AG04450 (cell line): ENCODE data around the gene PTPN4. TPM values are rescaled to one million over a fixed set of nuclear protein-coding genes. Genes with fewer than 3 reads are reported as not detected.
A peak's percentile ranks its signal among the peaks of the same experiment; 100 is the strongest.

Experiments used
- CTCF ChIA-PET: fragments of 300-600, 350-600 bp; formaldehyde crosslinking; extraction: SDS; loops from one replicate; lab custom pipeline; 2022; ENCODE audit warnings: antibody characterized with exemption, inconsistent platforms; lab: Charles Lee
- POLR2A ChIA-PET: fragments of 350-600 bp; formaldehyde crosslinking; extraction: SDS; loops from one replicate; lab custom pipeline; 2021; ENCODE audit warnings: antibody characterized with exemption, inconsistent platforms; lab: Yijun Ruan, JAX
- DNase-seq: peaks from one replicate; pipeline ENCODE4 v3.0.0-alpha.2; 2011; ENCODE audit warnings: low read depth, low spot score
- H3K27ac ChIP-seq: one replicate; pipeline ENCODE4 v1.5.1; 2012; ENCODE audit warnings: low read depth, low read length, control low read depth
- H3K27me3 ChIP-seq: one replicate; pipeline ENCODE4 v1.6.0; 2012; ENCODE audit warnings: low read length; ENCODE audit not compliant: control insufficient read depth, insufficient read depth
- H3K4me3 ChIP-seq: 2 replicates; pipeline ENCODE4 v1.5.1; 2011; ENCODE audit warnings: mild to moderate bottlenecking, low read depth, low read length, control low read depth
- H3K9me3 ChIP-seq: 2 replicates; pipeline ENCODE4 v1.5.1; 2012; ENCODE audit warnings: low read length; ENCODE audit not compliant: control insufficient read depth, insufficient read depth
- polyA plus RNA-seq: library from polyadenylated mRNA; depleted of rRNA; stranded (reverse); fragments of >200 nt; gene quantifications from 2 replicates; pipeline ENCODE4 v1.2.3, GENCODE V29; 2011
- TF ChIP-seq, protein P1 (sequence below): IDR thresholded peaks from 2 replicates; pipeline ENCODE4 v1.5.1; 2011; ENCODE audit warnings: low read depth, low read length, control low read depth, inconsistent platforms

PTPN4 gene
- polyA plus RNA-seq, 1 experiment, result 19.6 TPM

DNA sequence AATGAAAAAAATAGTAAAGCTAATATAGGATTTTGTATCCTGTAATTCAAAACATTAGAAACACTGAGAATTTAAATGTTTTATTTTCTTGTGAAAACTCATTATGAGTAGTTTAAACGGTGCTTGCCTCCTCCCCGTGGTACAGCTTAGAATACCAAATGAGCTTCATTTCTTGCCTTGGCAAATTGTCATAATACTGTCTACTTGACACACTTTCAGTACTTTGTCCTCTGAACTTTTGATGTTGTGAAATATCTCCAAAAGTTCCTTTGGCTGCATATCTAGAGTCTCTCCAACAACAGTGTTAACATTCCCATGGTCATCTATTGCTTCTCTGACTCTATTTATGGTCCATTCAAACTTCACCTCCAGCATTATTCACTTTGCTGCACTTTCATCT lies 191.2 kb downstream of the PTPN4 start:
- no peak for DNase-seq
- H3K4me3 ChIP-seq, result no peak overlapping the region

DNA sequence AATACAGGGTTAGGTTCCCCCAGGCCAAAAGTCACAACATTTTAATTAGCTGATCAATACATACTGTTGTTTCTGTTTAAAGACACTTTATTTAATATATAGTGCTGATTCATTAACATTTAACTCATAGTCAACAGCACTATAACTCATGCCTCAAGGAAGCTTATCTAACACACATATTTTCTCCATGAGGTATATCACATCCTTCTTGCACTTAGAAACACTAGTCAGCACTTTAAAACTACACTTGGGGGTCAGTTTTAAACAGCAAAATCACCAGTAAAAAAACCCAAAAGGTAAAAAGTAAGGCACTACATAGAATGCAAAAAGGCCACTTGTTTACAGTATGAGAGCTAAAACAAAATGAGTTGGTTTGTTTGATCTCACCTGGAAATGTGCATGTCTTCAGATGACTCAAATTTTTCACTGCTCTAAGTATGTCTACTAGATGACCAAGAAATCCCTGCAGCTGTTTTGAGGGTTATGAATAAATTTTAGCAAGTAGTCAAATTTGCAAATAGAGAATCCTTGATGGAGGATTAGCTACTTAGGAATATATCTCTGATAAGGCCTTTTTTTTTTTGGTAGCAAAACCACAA lies 199.0 kb downstream of the PTPN4 start:
- DNase-seq, result peak; percentile 1
- H3K27me3 ChIP-seq, result no peaks in the 10 kb centered on the region
- H3K4me3 ChIP-seq, result no peak overlapping the region
- no peak overlapping the region for H3K27ac ChIP-seq
- no peaks in the 10 kb centered on the region for H3K9me3 ChIP-seq
- POLR2A ChIA-PET, result no interaction called here
- CTCF ChIA-PET, result interaction anchor here (1.0 to 1.8 kb wide), 3 partner anchors 26 to 354 kb away, joined by 3 to 6 read pairs (median 5); no protein-coding TSS in a partner anchor
- TF ChIP-seq, protein P1, sequence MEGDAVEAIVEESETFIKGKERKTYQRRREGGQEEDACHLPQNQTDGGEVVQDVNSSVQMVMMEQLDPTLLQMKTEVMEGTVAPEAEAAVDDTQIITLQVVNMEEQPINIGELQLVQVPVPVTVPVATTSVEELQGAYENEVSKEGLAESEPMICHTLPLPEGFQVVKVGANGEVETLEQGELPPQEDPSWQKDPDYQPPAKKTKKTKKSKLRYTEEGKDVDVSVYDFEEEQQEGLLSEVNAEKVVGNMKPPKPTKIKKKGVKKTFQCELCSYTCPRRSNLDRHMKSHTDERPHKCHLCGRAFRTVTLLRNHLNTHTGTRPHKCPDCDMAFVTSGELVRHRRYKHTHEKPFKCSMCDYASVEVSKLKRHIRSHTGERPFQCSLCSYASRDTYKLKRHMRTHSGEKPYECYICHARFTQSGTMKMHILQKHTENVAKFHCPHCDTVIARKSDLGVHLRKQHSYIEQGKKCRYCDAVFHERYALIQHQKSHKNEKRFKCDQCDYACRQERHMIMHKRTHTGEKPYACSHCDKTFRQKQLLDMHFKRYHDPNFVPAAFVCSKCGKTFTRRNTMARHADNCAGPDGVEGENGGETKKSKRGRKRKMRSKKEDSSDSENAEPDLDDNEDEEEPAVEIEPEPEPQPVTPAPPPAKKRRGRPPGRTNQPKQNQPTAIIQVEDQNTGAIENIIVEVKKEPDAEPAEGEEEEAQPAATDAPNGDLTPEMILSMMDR, result no peak

More for the DNA sequence above, 191.2 kb downstream of the PTPN4 start:
- CTCF ChIA-PET, result interaction anchor here (1.1 kb wide), 1 partner anchor 248 kb away, joined by 4 read pairs; no protein-coding TSS in a partner anchor
- POLR2A ChIA-PET, result no interaction called here
- no peaks in the 10 kb centered on the region for H3K9me3 ChIP-seq
- TF ChIP-seq, protein P1, result no peak
- H3K27ac ChIP-seq, result no peak overlapping the region
- H3K27me3 ChIP-seq, result no peaks in the 10 kb centered on the region

DNA sequence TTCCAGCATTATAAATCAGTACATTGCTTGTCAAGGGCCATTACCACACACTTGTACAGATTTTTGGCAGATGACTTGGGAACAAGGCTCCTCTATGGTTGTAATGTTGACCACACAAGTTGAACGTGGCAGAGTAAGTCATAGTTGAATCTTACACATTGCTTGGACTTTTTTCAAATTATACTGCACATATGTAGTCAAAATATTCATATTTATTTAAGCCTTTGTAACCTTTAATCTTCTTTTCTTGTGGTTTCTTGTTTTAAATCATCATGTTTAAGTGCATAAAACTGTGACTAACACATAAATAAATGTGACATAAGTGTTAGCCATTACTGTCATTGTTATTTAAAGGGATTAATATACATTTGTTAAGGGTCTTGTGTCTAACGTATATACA lies 201.1 kb downstream of the PTPN4 start:
- H3K4me3 ChIP-seq, result no peak overlapping the region
- ChIA-PET POLR2A (no interaction called here), CTCF (interaction anchor here (1.2 kb wide), 1 partner anchor 215 kb away, joined by 4 read pairs; no protein-coding TSS in a partner anchor)
- no peak overlapping the region for H3K27ac ChIP-seq
- TF ChIP-seq, protein P1, result no peak
- H3K9me3 ChIP-seq, result no peaks in the 10 kb centered on the region
- peak; percentile 1 for DNase-seq
- H3K27me3 ChIP-seq, result no peaks in the 10 kb centered on the region

DNA sequence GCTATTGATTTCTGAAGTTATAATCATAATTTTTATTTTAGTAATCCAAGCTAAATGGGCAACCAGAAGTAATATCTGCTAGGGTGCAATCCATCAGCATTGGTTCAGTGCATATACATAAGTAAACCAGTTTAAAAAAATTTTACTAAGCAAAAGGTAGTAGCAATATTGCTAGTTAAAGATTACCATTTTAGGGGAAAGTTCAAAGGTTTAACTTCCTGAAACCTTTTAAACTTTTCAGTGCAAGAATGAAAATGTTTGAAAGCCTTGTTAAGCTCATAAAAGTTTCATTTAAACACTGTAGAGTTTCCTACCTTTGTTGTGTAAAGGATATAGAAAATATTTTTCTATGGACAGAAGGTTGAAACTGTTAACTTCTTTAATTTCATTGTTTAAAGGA lies 222.2 kb downstream of the PTPN4 start:
- H3K27ac ChIP-seq, result no peak overlapping the region
- ChIA-PET CTCF (interaction anchor here (1.2 kb wide), 1 partner anchor 194 kb away, joined by 4 read pairs; no protein-coding TSS in a partner anchor), POLR2A (no interaction called here)
- H3K9me3 ChIP-seq, result no peaks in the 10 kb centered on the region
- DNase-seq, result no peak
- TF ChIP-seq, protein P1, result no peak
- no peaks in the 10 kb centered on the region for H3K27me3 ChIP-seq
- H3K4me3 ChIP-seq, result no peak overlapping the region

DNA sequence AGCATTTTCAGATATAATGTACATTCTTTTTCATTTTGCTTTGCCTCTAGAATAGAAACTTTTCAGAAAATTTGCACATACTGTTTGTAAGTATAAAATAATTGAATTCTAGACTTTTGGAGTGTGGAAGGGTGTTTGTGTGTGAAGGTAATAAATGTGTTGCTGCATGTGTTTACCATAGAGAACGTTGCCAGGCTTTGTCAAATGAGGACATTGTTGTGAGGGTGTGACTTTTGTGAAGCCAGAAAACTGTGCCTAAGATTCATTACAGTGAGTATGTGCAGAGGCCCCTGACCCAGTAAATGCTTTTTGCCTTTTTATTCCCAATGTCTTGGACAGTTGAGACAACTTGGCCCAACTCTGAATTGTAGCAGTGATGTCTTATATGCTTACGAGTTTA lies 222.8 kb downstream of the PTPN4 start:
- H3K9me3 ChIP-seq, result no peaks in the 10 kb centered on the region
- DNase-seq, result no peak
- CTCF ChIA-PET, result interaction anchor here (1.2 kb wide), 1 partner anchor 193 kb away, joined by 4 read pairs; no protein-coding TSS in a partner anchor
- H3K27ac ChIP-seq, result no peak overlapping the region
- H3K4me3 ChIP-seq, result no peak overlapping the region
- POLR2A ChIA-PET, result no interaction called here
- TF ChIP-seq, protein P1, result no peak
- no peaks in the 10 kb centered on the region for H3K27me3 ChIP-seq
